Breast epithelium (tissue), 4 donors: ENCODE measurements around the gene CALN1. TPM values are rescaled to one million over a fixed set of nuclear protein-coding genes. Genes with fewer than 3 reads are reported as not detected.

Experiments
- DNase-seq, 2 donors: peaks; one replicate each; pipeline ENCODE4 v3.0.0-alpha.2; 2019; ENCODE audit warnings: low spot score in 2 of 2
- H3K27ac ChIP-seq, 2 donors: fragments of 200-600 bp; sonication (generic) in 1 of 2; one replicate each; pipeline ENCODE4 v1.5.1; 2016 to 2019; ENCODE audit warnings: mild to moderate bottlenecking in 1 of 2
- H3K27me3 ChIP-seq, 2 donors: fragments of 200-600 bp; sonication (generic) in 1 of 2; one replicate each; pipeline versions ENCODE4 v1.5.1 to v1.6.0; 2017 to 2019; ENCODE audit warnings: control low read depth in 1 of 2, mild to moderate bottlenecking in 1 of 2
- H3K36me3 ChIP-seq: fragments of 200-600 bp; one replicate; pipeline ENCODE4 v1.5.1; 2019
- H3K4me1 ChIP-seq, 2 donors: fragments of 200-600 bp; sonication (generic); one replicate each; pipeline ENCODE4 v1.5.1; 2016 to 2019; ENCODE audit warnings: control low read depth in 1 of 2
- H3K4me3 ChIP-seq, 3 donors: fragments of 200-600 bp; sonication (generic); 1 replicate in 2 of 3; 2 replicates in 1 of 3; pipeline ENCODE4 v1.5.1; 2016 to 2019; ENCODE audit warnings: mild to moderate bottlenecking in 3 of 3, moderate library complexity in 2 of 3
- H3K9me3 ChIP-seq, 2 donors: fragments of 200-600 bp; sonication (generic) in 1 of 2; one replicate each; pipeline ENCODE4 v1.5.1; 2016 to 2019; ENCODE audit warnings: control low read depth in 1 of 2
- CTCF ChIP-seq, 3 donors: fragments of 450-650 bp; IDR thresholded peaks; one replicate each; pipeline ENCODE4 v1.5.1; 2016 to 2017; ENCODE audit warnings: antibody characterized with exemption in 3 of 3, mild to moderate bottlenecking in 3 of 3, moderate library complexity in 3 of 3
- POLR2A ChIP-seq: fragments of 450-650 bp; IDR thresholded peaks from one replicate; pipeline ENCODE4 v1.6.1; 2016; ENCODE audit warnings: antibody characterized with exemption, mild to moderate bottlenecking, moderate library complexity
- POLR2AphosphoS5 ChIP-seq, 3 donors: sonication (generic); formaldehyde crosslinking; IDR thresholded peaks; one replicate each; pipeline ENCODE4 v1.6.1; 2017; ENCODE audit warnings: antibody characterized with exemption in 3 of 3
- intact Hi-C: fragments of 100-400 bp; cut with DNase I; formaldehyde crosslinking; loops from one replicate; pipeline ENCODE4 v1.15.1; 2023; ENCODE audit warnings: low total_unique reads
- total RNA-seq, 3 donors: library from RNA; depleted of rRNA; stranded (reverse); fragments of >200 nt; gene quantifications; one replicate each; pipeline ENCODE4 v1.1.0, GENCODE V29; 2016

The CALN1 gene
- total RNA-seq, 3 donors from 2014 or later = under 0.01 to 0.33 (median 0.15) TPM

GRCh38 chr7:72411419-72411818, 719 bp downstream of the CALN1 start:
- no peak for DNase-seq
- no peak for TF ChIP-seq POLR2A
- no peak for TF ChIP-seq POLR2AphosphoS5 (IDR thresholded peaks at IDR 0.05)
- no peak for TF ChIP-seq CTCF (IDR thresholded peaks at IDR 0.05)
- Histone ChIP-seq H3K4me1 (no peaks in the 10 kb centered on the region), H3K36me3 (no peaks in the 10 kb centered on the region), H3K9me3 (peaks cover 6 to 15% of the 10 kb centered on the region in 2 donors), H3K4me3 (no peak overlapping the region), H3K27ac (no peak overlapping the region), H3K27me3 (no peaks in the 10 kb centered on the region)
- intact Hi-C loops = no loop called here

GRCh38 chr7:72409638-72410015, 2.5 kb downstream of the CALN1 start:
- DNase-seq = no peak
- no peak for TF ChIP-seq POLR2A
- TF ChIP-seq CTCF (IDR thresholded peaks at IDR 0.05) = no peak
- no peak for TF ChIP-seq POLR2AphosphoS5 (IDR thresholded peaks at IDR 0.05)
- no peak overlapping the region for H3K27ac ChIP-seq
- H3K9me3 ChIP-seq = peaks cover 6 to 9% of the 10 kb centered on the region in 2 donors
- no peak overlapping the region for H3K4me3 ChIP-seq
- H3K36me3 ChIP-seq = no peaks in the 10 kb centered on the region
- H3K27me3 ChIP-seq = no peaks in the 10 kb centered on the region
- no peaks in the 10 kb centered on the region for H3K4me1 ChIP-seq
- intact Hi-C loops = no loop called here

- H3K27ac ChIP-seq = no peak overlapping the region
- H3K27me3 ChIP-seq = no peaks in the 10 kb centered on the region
- intact Hi-C loops = no loop called here
- no peaks in the 10 kb centered on the region for H3K36me3 ChIP-seq
- peaks cover 6 to 9% of the 10 kb centered on the region in 2 donors for H3K9me3 ChIP-seq
- H3K4me3 ChIP-seq = no peak overlapping the region
- no peaks in the 10 kb centered on the region for H3K4me1 ChIP-seq
- no peak for DNase-seq
- no peak for TF ChIP-seq POLR2AphosphoS5 (IDR thresholded peaks at IDR 0.05)
- TF ChIP-seq CTCF (IDR thresholded peaks at IDR 0.05) = no peak
- no peak for TF ChIP-seq POLR2A
These were observed 3.0 kb downstream of the CALN1 start for GRCh38 chr7:72408966-72409637.

- no peaks in the 10 kb centered on the region for H3K4me1 ChIP-seq
- H3K27ac ChIP-seq = no peak overlapping the region
- DNase-seq = no peak
- H3K4me3 ChIP-seq = no peak overlapping the region
- no peak for TF ChIP-seq POLR2A
- no peak for TF ChIP-seq CTCF (IDR thresholded peaks at IDR 0.05)
- no peak for TF ChIP-seq POLR2AphosphoS5 (IDR thresholded peaks at IDR 0.05)
- no peaks in the 10 kb centered on the region for H3K36me3 ChIP-seq
- H3K9me3 ChIP-seq = peaks cover 1 to 2% of the 10 kb centered on the region in 2 donors
- no peaks in the 10 kb centered on the region for H3K27me3 ChIP-seq
- intact Hi-C loops = no loop called here
These were observed 5.2 kb downstream of the CALN1 start for GRCh38 chr7:72406820-72407403.

GRCh38 chr7:72405871-72406270, 6.3 kb downstream of the CALN1 start:
- no peak overlapping the region for H3K4me3 ChIP-seq
- no peaks in the 10 kb centered on the region for H3K4me1 ChIP-seq
- intact Hi-C loops = no loop called here
- H3K27me3 ChIP-seq = no peaks in the 10 kb centered on the region
- TF ChIP-seq CTCF (IDR thresholded peaks at IDR 0.05) (no peak), POLR2AphosphoS5 (IDR thresholded peaks at IDR 0.05) (no peak), POLR2A (no peak)
- no peaks in the 10 kb centered on the region for H3K36me3 ChIP-seq
- no peak for DNase-seq
- H3K9me3 ChIP-seq = no peaks in the 10 kb centered on the region
- H3K27ac ChIP-seq = no peak overlapping the region
